ENCODE data around the gene INSYN2B. TPM values are rescaled to one million over a fixed set of nuclear protein-coding genes. Genes with fewer than 3 reads are reported as not detected.

The INSYN2B gene
- total and polyA plus RNA-seq, 2 of the 4 experiments (the other 2 are of a cell fraction), result 9.1 to 33.5 TPM

GRCh38 chr5:169856571-169856970 is 123.7 kb downstream of the INSYN2B start:
- Histone ChIP-seq H2AK5ac (ENCODE audit: low read depth, low read length) (no peak overlapping the region), H3K36me3 (ENCODE audit: control insufficient read depth, insufficient read depth, low read length) (no peaks in the 10 kb centered on the region), H2BK5ac (ENCODE audit: low read depth, low read length, poor library complexity, severe bottlenecking) (no peak overlapping the region), H3K23ac (ENCODE audit: low read depth, low read length) (no peak overlapping the region), H3K4me2 (ENCODE audit: low read depth, low read length) (no peak overlapping the region), H3K27ac (ENCODE audit: insufficient read depth, low read length) (no peak overlapping the region), H3K56ac (ENCODE audit: extremely low read depth, insufficient read depth, low read length) (no peak overlapping the region; the same call in 1 of the 2 replicates), H2BK15ac (ENCODE audit: low read depth, low read length) (peak overlapping the region; percentile 30; the same call in 1 of the 3 replicates), H3K14ac (replicated peaks; ENCODE audit: low read depth, low read length) (no peak overlapping the region; the same call in 1 of the 2 replicates), H3K9me1 (ENCODE audit: insufficient read depth, low read length) (no peaks in the 10 kb centered on the region), H3K18ac (ENCODE audit: low read depth, low read length) (no peak overlapping the region), H4K5ac (ENCODE audit: low read depth, low read length) (no peak overlapping the region), H2AK9ac (replicated peaks; ENCODE audit: low read depth, low read length, poor library complexity) (no peak overlapping the region), H2BK20ac (ENCODE audit: low read depth, low read length) (peak overlapping the region; percentile 60; the same call in 1 of the 2 replicates), H3K4me1 (ENCODE audit: control insufficient read depth, insufficient read depth, low read length) (no peaks in the 10 kb centered on the region), H3K4ac (ENCODE audit: low read depth, low read length) (no peak overlapping the region; the same call in 1 of the 2 replicates), H3K27me3 (ENCODE audit: control insufficient read depth, insufficient read depth, low read length) (no peaks in the 10 kb centered on the region), H4K91ac (ENCODE audit: insufficient read depth, low read depth, low read length) (peak overlapping the region; percentile 6; the same call in 1 of the 2 replicates), H2BK120ac (ENCODE audit: low read depth, low read length) (peak overlapping the region; percentile 39), H3K4me3 (ENCODE audit: insufficient read depth, low read depth, low read length) (no peak overlapping the region), H3K79me1 (ENCODE audit: low read depth in 1 of 2, low read length in 2 of 2) (no peaks in the 10 kb centered on the region), H4K20me1 (ENCODE audit: insufficient read depth, low read length) (no peaks in the 10 kb centered on the region), H2AFZ (replicated peaks; ENCODE audit: low read length, poor library complexity) (no peak overlapping the region), H3K9me3 (ENCODE audit: control insufficient read depth, insufficient read depth, low read length) (no peaks in the 10 kb centered on the region), H4K8ac (ENCODE audit: low read depth in 2 of 2, low read length in 2 of 2) (no peak overlapping the region), H3K9ac (ENCODE audit: low read depth, low read length) (no peak overlapping the region)
- ChIA-PET CTCF (no interaction called here), POLR2A (ENCODE audit: unreplicated experiment) (no interaction called here)
- BruUV-seq (replicated peaks), result no TSS peak
- peak; percentile 98 for ATAC-seq (ENCODE audit: low read depth)
- no CpG with 5 or more reads among the region's 2 CpGs for WGBS, 2 experiments (ENCODE audit: extremely low coverage in 2 of 2, insufficient read length in 1 of 2)
- dilution Hi-C loops (cut with HindIII; ENCODE audit: low sequenced_read_pairs, unreplicated experiment) (no loop called here), intact Hi-C loops (cut with micrococcal nuclease) (no loop called here), in situ Hi-C loops (cut with MboI; ENCODE audit: low sequenced_read_pairs) (no loop called here)
- TF ChIP-seq NFE2L2 (IDR thresholded peaks at IDR 0.05; ENCODE audit: low read depth, low read length) (peak; percentile 99), MAZ (IDR thresholded peaks at IDR 0.05; ENCODE audit: borderline replicate concordance, low read depth, low read length) (no peak), FOS (IDR thresholded peaks at IDR 0.05; ENCODE audit: low read depth, low read length) (peak; percentile 87), RCOR1 (IDR thresholded peaks at IDR 0.05; ENCODE audit: insufficient replicate concordance, low read length) (no peak), SMC3 (IDR thresholded peaks at IDR 0.05; ENCODE audit: low read depth, low read length) (no peak), CEBPB (IDR thresholded peaks at IDR 0.05; ENCODE audit: low read depth, low read length) (peak; percentile 31; the same call in 1 of the 2 replicates), MAFK (IDR thresholded peaks at IDR 0.05; ENCODE audit: low read depth, low read length) (peak; percentile 95), BHLHE40 (IDR thresholded peaks at IDR 0.05; ENCODE audit: low read depth, low read length) (peak; percentile 31; the same call in 1 of the 2 replicates), USF2 (IDR thresholded peaks at IDR 0.05; ENCODE audit: low read depth, low read length) (no peak), RAD21 (IDR thresholded peaks at IDR 0.05; ENCODE audit: low read length) (0 out of 2 replicates have a peak, but pooled peaks have one; percentile 2)
- DNase-seq, result peak; percentile 95
